GM03348 (cell line): ENCODE data around the gene LALBA.
"Not testable (repeated sequence)": the region's sequence is repeated elsewhere in the genome, so short reads cannot be mapped to it uniquely, and the experiment has no call there.

Experiments used
- DNase-seq: peaks from one replicate; pipeline ENCODE4 v3.0.0; 2012; ENCODE audit warnings: low spot score

The LALBA gene

GRCh38 chr12:48527891-48528670 lies 41.8 kb downstream of the LALBA start:
- DNase-seq, result no peak

- no peak for DNase-seq
These were observed 44.5 kb downstream of the LALBA start, which contains the start of gene OR8S1 for GRCh38 chr12:48525332-48525731. OR8S1 (plus strand) TSS chr12:48525632; CDS start chr12:48525632, 0 bp downstream.

- DNase-seq, result not testable (repeated sequence)
These were observed 49.5 kb downstream of the LALBA start for GRCh38 chr12:48520381-48520780.
